Measurements from ENCODE around the gene MAS1. TPM values are rescaled to one million over a fixed set of nuclear protein-coding genes. Genes with fewer than 3 reads are reported as not detected.

Gene MAS1
- total and polyA plus RNA-seq, 10 of the 15 experiments (the other 5 are each of a cell fraction or from before 2014, with no cell fraction given): under 0.01 to 0.08 TPM; not detected in 8

DNA sequence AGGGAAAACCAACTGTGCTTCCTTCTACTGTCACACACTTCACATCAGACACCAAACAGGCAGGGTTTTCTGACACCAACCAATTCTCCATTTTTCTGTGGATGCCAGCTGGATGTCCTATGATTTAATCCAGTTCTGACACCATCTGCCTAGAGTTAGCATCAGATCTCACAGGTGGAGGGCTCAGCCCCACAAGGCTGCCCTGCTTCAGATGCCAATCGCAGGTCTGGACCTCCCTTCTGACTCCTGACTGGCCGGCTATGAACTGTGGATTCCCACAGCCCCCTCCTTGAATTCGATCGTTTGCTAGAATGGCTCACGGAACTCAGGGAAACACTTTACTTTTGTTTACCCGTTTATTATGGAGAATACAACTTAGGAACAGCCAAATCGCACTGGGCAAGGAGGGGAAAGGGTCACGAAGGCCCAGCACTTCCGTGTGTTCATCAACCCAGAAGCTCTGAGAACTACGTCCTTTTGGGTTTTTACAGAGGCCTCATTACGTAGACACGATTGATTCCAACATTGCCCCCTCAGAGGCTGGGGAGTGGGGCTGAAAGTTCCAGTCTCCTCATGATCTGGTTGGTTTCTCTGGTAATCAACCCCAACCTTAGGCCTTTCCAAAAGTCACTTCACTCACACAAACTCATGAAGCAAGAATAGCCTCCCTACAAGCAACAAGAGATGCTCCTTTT is 25.4 kb upstream of the MAS1 start:
- H3K9ac ChIP-seq (ENCODE audit: control insufficient read depth, insufficient read depth, low read length): no peak overlapping the region
- no peak overlapping the region for H3K4me2 ChIP-seq (ENCODE audit: control insufficient read depth, insufficient read depth)
- no TSS peak for BruUV-seq (replicated peaks)
- H3K9me3 ChIP-seq (replicated peaks; ENCODE audit: control insufficient read depth, insufficient read depth, low read length): no peaks in the 10 kb centered on the region; the same call in 2 of the 3 replicates
- no peaks in the 10 kb centered on the region for H3K4me1 ChIP-seq (ENCODE audit: control insufficient read depth, insufficient read depth, low read length)
- no peak overlapping the region for H3K4me3 ChIP-seq
- in situ Hi-C loops (cut with MboI) (loop anchor here (5.0 kb wide), 1 partner anchor 77 kb away; no protein-coding TSS in a partner anchor), intact Hi-C loops (cut with micrococcal nuclease; ENCODE audit: unreplicated experiment) (loop anchor here (5.0 kb wide), 1 partner anchor 592 kb away; no protein-coding TSS in a partner anchor)
- no peak overlapping the region for H2AFZ ChIP-seq (ENCODE audit: control insufficient read depth, low read depth, low read length)
- H3K27me3 ChIP-seq (replicated peaks in 1 of 2; ENCODE audit: control insufficient read depth in 2 of 2, insufficient read depth in 2 of 2, low read length in 1 of 2): no peaks in the 10 kb centered on the region
- H3K79me2 ChIP-seq (ENCODE audit: control insufficient read depth, insufficient read depth, low read length): no peaks in the 10 kb centered on the region
- H4K20me1 ChIP-seq (ENCODE audit: control insufficient read depth, insufficient read depth): no peaks in the 10 kb centered on the region
- RAD21 ChIA-PET (ENCODE audit: unreplicated experiment): interaction anchor here (1.1 to 5.4 kb wide), 3 partner anchors 65 to 76 kb away, joined by 3 to 74 read pairs (median 4); no protein-coding TSS in a partner anchor
- no peak overlapping the region for H3K27ac ChIP-seq (ENCODE audit: control insufficient read depth, insufficient read depth)
- SMC1A ChIA-PET (ENCODE audit: uncharacterized antibody, unreplicated experiment): interaction anchor here (0.8 to 1.3 kb wide), 6 partner anchors 47 to 240 kb away, joined by 3 to 4 read pairs (median 3); no protein-coding TSS in a partner anchor
- POLR2A ChIA-PET: interaction anchor here (0.6 to 0.7 kb wide), 2 partner anchors 73 to 132 kb away, joined by 3 read pairs; no protein-coding TSS in a partner anchor
- ATAC-seq (no peak), DNase-seq (ENCODE audit: low read depth, low spot score) (no peak), FAIRE-seq (no peak)
- 56% methylated on average over 12 of the region's 12 CpGs for WGBS (ENCODE audit: insufficient coverage, insufficient replicate concordance, low lambda C conversion rate, missing lambda C conversion rate)
- CTCF ChIA-PET: interaction anchor here (0.9 to 3.6 kb wide), 4 partner anchors 76 to 591 kb away, joined by 3 to 114 read pairs (median 3); no protein-coding TSS in a partner anchor
- TF ChIP-seq, protein P1, sequence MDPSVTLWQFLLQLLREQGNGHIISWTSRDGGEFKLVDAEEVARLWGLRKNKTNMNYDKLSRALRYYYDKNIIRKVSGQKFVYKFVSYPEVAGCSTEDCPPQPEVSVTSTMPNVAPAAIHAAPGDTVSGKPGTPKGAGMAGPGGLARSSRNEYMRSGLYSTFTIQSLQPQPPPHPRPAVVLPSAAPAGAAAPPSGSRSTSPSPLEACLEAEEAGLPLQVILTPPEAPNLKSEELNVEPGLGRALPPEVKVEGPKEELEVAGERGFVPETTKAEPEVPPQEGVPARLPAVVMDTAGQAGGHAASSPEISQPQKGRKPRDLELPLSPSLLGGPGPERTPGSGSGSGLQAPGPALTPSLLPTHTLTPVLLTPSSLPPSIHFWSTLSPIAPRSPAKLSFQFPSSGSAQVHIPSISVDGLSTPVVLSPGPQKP (IDR thresholded peaks at IDR 0.05; ENCODE audit: low read depth, low read length): no peak
- TF ChIP-seq ZZZ3 (IDR thresholded peaks at IDR 0.05; ENCODE audit: control insufficient read depth, insufficient read length, low read depth): no peak
- TF ChIP-seq MTA2 (IDR thresholded peaks at IDR 0.05; ENCODE audit: low read depth): no peak
- no peak for TF ChIP-seq CREB1 (IDR thresholded peaks at IDR 0.05; ENCODE audit: low read depth)
- TF ChIP-seq GABPA (IDR thresholded peaks at IDR 0.05; ENCODE audit: low read depth): no peak
- no peak for TF ChIP-seq MYC (IDR thresholded peaks at IDR 0.05; ENCODE audit: insufficient read depth, insufficient read length, insufficient replicate concordance, low read length, severe bottlenecking)
- no peak for TF ChIP-seq MEF2B (IDR thresholded peaks at IDR 0.05; ENCODE audit: partially characterized antibody, poor library complexity, severe bottlenecking)
- TF ChIP-seq IRF4 (IDR thresholded peaks at IDR 0.05; ENCODE audit: low read depth, low read length): no peak
- TF ChIP-seq POLR2AphosphoS5 (IDR thresholded peaks at IDR 0.05; ENCODE audit: low read length): no peak
- TF ChIP-seq TARDBP (IDR thresholded peaks at IDR 0.05; ENCODE audit: borderline replicate concordance): no peak
- TF ChIP-seq TBL1XR1 (IDR thresholded peaks at IDR 0.05; ENCODE audit: low read depth, low read length): no peak
- TF ChIP-seq CREM (IDR thresholded peaks at IDR 0.05; ENCODE audit: low read depth): no peak
- no peak for TF ChIP-seq FOXK2 (IDR thresholded peaks at IDR 0.05)
- no peak for TF ChIP-seq SPI1 (IDR thresholded peaks at IDR 0.05; ENCODE audit: borderline replicate concordance, insufficient read depth, low read depth, low read length)
- TF ChIP-seq, protein P2, sequence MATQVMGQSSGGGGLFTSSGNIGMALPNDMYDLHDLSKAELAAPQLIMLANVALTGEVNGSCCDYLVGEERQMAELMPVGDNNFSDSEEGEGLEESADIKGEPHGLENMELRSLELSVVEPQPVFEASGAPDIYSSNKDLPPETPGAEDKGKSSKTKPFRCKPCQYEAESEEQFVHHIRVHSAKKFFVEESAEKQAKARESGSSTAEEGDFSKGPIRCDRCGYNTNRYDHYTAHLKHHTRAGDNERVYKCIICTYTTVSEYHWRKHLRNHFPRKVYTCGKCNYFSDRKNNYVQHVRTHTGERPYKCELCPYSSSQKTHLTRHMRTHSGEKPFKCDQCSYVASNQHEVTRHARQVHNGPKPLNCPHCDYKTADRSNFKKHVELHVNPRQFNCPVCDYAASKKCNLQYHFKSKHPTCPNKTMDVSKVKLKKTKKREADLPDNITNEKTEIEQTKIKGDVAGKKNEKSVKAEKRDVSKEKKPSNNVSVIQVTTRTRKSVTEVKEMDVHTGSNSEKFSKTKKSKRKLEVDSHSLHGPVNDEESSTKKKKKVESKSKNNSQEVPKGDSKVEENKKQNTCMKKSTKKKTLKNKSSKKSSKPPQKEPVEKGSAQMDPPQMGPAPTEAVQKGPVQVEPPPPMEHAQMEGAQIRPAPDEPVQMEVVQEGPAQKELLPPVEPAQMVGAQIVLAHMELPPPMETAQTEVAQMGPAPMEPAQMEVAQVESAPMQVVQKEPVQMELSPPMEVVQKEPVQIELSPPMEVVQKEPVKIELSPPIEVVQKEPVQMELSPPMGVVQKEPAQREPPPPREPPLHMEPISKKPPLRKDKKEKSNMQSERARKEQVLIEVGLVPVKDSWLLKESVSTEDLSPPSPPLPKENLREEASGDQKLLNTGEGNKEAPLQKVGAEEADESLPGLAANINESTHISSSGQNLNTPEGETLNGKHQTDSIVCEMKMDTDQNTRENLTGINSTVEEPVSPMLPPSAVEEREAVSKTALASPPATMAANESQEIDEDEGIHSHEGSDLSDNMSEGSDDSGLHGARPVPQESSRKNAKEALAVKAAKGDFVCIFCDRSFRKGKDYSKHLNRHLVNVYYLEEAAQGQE (IDR thresholded peaks at IDR 0.05; ENCODE audit: low read depth, low read length): no peak
- TF ChIP-seq, protein P3, sequence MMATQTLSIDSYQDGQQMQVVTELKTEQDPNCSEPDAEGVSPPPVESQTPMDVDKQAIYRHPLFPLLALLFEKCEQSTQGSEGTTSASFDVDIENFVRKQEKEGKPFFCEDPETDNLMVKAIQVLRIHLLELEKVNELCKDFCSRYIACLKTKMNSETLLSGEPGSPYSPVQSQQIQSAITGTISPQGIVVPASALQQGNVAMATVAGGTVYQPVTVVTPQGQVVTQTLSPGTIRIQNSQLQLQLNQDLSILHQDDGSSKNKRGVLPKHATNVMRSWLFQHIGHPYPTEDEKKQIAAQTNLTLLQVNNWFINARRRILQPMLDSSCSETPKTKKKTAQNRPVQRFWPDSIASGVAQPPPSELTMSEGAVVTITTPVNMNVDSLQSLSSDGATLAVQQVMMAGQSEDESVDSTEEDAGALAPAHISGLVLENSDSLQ (IDR thresholded peaks at IDR 0.05): no peak
- no peaks in the 10 kb centered on the region for H3K36me3 ChIP-seq (ENCODE audit: control insufficient read depth in 2 of 2, insufficient read depth in 2 of 2, low read length in 1 of 2)

Measured in GM12878 (cell line).